HG03565 (cell line): ENCODE results near the gene ERICH6.

ENCODE experiments used
- ATAC-seq: cut with Tn5 transposase; IDR thresholded peaks from one replicate; pipeline ENCODE4 v1.9.1; 2021; ENCODE audit warnings: mild to moderate bottlenecking, moderate library complexity; ENCODE audit not compliant: unreplicated experiment

ERICH6 gene

GRCh38 chr3:150620002-150620689 is 83.6 kb downstream of the ERICH6 start:
- no peak for ATAC-seq

GRCh38 chr3:150613709-150614480 is 89.8 kb downstream of the ERICH6 start:
- ATAC-seq = no peak

- no peak for ATAC-seq
Measured at GRCh38 chr3:150613034-150613433, 90.7 kb downstream of the ERICH6 start.

GRCh38 chr3:150612494-150612893 is 91.2 kb downstream of the ERICH6 start:
- no peak for ATAC-seq

- no peak for ATAC-seq
Measured at GRCh38 chr3:150611666-150612065, 92.1 kb downstream of the ERICH6 start.

GRCh38 chr3:150610785-150611184 is 92.9 kb downstream of the ERICH6 start:
- ATAC-seq = no peak

GRCh38 chr3:150609988-150610387 is 93.7 kb downstream of the ERICH6 start:
- no peak for ATAC-seq
